Brain pericyte (primary cell): ENCODE data around the gene STAG3.
"Not testable (repeated sequence)": the region's sequence is repeated elsewhere in the genome, so short reads cannot be mapped to it uniquely, and the experiment has no call there.

Experiments
- DNase-seq: peaks from one replicate; pipeline ENCODE4 v3.0.0-alpha.2; 2012; ENCODE audit warnings: low read depth, low spot score

STAG3 gene

DNA sequence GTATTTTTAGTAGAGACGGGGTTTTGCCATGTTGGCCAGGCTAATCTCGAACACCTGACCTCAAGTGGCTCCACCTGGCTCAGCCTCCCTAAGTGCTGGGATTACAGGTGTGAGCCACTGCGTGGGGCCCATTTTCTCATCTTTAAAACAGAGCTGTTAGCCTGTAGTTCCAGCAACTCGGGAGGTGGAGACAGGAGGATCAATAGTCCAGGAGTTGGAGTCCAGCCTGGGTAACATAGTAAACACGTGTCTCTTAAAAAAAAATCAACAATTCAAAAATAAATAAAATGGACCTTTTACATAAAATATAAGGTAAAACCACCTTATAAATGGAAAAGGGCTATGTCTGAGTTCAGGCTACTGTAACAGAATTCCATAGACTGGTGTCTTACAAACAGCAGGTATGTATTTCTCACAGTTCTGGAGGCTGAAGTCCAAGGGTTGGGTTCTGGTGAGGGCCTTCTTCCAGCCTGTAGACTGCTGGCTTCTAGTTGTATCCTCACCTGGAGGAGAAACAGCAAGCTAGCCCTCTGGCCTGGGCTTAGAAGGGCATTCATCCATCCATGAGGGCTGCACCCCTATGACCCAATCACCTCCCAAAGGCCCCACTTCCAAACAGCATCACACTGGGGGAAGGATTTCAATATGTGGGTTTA is 35.0 kb downstream of the STAG3 start:
- DNase-seq, result no peak

DNA sequence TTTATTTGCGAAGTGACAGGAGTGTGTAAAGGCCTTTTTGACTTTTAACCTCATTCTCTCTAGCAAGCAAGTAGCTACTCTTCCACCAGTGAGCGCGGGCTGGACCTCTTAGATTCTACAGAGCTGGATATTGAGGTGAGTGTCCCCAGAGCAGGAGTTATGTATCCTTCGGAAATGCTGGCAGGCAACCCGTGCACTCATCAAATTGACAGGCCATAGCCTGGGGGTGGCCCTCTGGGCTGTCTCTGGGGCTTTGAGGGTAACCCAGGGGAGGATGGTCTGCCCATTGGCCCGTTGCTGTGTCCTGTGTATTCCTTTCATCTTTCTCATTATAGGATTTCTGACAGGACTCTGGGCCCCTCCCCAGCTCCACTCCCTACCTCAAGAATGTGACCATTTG is 36.0 kb downstream of the STAG3 start:
- no peak for DNase-seq

DNA sequence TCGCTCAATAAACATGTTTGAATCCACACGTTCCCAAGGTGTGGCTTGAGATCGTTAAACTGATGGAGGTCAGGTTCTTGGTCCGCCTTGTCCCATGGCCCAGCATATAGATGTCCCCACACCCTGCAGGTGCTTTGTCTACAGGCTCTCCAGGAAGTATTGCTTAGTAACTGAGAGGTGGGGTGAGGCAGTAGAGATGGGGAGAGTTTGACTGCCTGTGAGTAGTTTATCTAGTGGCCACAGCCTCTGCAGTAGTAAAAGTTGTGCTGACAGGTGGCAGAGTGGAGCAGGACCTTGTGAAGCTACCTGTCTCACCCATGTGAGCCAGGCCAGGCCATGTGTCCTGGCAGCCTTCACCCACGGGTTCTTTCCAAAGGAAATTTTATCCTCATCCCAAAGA is 36.6 kb downstream of the STAG3 start:
- not testable (repeated sequence) for DNase-seq

DNA sequence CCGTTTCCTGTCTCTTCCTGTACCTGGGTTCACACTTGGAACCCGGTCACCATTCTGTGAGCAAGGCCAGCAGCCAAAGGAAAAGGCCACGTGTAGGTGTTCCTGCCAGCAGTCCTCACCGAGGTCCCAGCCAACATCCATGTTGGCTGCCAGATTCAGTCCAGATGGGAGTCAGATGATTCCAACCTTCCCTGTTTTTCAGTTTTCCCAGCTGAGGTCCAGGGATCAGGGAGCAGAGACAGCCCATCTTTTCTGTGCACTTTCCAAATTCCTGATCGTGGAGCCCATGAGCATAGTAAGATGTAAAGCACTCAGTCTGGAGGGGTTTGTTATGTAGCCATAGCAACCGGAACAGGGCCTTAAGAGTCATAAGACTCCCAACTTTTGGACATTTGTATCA is 38.2 kb downstream of the STAG3 start:
- DNase-seq, result no peak

DNA sequence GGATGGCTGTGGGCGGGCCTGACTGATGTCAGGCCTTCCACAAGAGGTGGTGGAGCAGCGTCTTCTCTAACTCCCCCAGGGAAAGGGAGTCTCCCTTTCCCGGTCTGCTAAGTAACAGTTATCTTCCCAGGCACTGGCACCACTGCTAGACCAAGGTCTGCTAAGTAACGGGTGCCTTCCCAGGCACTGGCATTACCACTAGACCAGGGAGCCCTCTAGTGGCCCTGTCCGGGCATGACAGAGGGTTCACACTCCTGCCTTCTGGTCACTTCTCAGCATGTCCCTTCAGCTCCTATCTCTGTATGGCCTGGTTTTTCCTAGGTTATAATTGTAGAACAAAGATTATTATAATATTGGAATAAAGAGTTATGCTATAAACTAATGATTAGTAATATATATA is 40.2 kb downstream of the STAG3 start:
- not testable (repeated sequence) for DNase-seq

DNA sequence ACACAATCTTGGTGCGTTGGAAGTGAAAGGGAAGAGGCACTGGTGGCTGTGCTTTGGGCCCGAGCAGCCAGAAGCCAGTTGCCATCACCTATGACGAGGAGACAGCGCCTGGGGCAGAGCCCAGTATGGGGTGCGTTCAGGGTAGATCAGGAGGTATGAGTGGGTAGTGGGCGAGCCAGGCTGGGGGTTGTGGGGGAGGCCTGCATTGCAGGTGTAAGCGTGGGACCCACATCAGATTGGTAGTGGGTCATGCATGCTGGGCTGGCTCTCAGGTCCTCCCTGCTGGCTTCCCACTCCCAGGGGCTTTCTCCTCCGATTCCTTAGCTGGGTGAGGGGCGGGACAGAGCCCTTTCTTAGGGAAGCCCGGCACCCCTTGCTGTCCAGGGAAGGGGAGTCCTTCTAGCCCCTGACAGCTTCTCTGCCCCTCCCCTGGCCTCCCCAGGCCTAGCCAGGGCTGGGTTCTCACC is 41.6 kb downstream of the STAG3 start:
- no peak for DNase-seq

DNA sequence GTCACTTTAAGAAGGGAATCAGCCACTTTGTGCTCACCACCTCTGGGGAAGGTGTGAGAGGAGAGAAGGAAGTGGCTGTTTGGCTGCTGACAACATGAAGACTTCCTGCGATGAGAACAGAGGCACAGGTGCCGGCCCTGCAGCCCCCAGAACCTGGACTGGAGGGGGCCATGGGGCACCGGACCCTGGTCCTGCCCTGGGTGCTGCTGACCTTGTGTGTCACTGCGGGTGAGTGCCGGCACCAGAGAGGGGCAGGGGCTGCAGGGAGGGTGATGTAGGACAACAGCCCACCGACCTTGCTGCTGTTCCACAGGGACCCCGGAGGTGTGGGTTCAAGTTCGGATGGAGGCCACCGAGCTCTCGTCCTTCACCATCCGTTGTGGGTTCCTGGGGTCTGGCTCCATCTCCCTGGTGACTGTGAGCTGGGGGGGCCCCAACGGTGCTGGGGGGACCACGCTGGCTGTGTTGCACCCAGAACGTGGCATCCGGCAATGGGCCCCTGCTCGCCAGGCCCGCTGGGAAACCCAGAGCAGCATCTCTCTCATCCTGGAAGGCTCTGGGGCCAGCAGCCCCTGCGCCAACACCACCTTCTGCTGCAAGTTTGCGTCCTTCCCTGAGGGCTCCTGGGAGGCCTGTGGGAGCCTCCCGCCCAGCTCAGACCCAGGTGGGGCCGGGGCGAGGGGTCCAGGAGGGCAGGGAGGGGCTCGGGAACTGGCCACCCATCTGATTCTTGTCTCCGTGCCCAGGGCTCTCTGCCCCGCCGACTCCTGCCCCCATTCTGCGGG is 42.3 kb downstream of the STAG3 start, which contains the start of gene PVRIG:
Gene PVRIG (plus strand): TSS at position 149 of the 785 bp plus-strand sequence. CDS start 22 bp downstream, at position 171.
- not testable (repeated sequence) for DNase-seq

DNA sequence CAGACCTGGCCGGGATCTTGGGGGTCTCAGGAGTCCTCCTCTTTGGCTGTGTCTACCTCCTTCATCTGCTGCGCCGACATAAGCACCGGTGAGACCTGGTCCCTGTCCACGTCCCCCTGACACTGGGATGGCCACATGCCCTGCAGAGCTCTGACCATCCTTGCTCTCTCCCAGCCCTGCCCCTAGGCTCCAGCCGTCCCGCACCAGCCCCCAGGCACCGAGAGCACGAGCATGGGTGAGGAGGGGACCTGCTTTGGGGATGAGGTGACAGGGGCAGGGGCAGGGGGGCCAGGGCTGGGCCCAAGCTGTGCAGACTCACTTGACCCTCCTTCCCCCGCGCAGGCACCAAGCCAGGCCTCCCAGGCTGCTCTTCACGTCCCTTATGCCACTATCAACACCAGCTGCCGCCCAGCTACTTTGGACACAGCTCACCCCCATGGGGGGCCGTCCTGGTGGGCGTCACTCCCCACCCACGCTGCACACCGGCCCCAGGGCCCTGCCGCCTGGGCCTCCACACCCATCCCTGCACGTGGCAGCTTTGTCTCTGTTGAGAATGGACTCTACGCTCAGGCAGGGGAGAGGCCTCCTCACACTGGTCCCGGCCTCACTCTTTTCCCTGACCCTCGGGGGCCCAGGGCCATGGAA is 43.0 kb downstream of the STAG3 start:
- DNase-seq, result no peak

DNA sequence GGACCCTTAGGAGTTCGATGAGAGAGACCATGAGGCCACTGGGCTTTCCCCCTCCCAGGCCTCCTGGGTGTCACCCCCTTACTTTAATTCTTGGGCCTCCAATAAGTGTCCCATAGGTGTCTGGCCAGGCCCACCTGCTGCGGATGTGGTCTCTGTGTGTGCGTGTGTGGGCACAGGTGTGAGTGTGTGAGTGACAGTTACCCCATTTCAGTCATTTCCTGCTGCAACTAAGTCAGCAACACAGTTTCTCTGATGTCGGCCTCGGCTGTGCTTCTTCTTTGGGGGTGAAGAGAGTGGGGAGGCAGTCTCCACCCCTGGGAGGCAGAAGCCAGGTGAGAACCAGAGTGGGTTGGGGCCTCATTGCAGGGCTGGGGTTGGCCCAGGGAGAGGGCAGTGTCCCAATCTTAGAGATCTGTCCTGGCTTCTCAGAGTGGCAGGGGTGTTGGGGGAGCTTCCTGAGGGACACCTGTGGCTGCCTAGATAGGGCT is 43.6 kb downstream of the STAG3 start:
- no peak for DNase-seq

DNA sequence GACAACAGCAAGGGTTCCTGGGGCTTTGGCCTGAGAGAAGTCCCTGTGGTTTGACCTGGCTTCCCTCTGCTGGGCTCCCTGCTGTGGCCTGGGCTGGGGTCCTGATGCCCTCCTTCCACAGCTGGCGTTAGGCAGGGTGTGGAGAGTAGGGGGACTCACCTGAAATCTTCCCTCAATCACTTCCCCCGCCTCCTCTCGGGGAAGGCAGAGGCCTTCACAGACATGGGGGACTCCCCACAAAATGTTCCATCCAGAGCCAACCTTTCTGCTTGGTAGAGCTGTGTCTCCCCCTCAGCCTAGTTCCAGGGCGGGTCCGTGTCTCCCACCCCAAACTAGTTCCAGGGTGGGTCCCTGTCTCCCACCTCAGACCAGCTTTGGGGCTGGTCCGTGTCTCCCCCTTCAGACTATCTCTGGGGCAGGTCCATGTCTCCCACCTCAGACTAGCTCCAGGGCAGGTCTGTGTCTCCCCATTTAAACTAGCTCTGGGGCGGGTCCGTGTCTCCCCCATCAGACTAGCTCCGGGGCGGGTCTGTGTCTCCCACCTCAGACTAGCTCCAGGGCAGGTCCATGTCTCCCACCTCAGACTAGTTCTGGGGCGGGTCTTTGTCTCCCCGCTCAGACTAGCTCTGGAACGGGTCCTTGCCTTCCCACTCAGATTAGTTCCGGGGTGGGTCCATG is 44.2 kb downstream of the STAG3 start:
- no peak for DNase-seq

DNA sequence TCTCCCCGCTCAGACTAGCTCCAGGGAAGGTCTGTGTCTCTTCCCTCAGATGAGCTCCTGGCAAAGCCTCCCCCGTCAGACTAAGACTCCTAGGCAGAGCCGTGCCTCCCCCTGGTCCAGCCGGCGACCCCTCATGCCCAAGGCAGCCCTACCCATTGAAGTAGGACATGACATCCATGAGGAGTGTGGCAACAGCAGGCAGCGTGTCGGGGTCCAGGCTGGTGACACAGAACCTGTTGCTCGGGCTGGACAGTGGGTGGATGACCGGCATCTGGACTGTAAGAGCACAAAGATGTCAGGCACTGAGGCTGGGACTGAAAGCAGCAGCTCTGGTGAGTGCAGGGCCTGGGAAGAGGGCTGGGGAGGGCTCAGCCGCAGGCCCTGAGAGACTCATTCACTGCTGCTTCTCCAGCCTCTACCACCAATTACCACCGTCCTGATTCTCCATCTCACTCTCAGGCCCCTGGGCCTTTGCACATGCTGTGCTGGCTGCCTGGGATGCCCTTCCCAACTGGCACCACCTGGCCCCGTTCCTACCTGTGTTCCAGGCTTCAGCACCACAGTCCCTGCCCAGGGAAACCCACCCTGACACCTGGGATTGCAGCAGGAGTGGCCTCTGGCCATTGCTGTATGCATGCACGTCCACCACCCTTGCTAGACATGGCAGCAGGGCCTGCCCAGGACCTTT is 44.9 kb downstream of the STAG3 start:
- no peak for DNase-seq

DNA sequence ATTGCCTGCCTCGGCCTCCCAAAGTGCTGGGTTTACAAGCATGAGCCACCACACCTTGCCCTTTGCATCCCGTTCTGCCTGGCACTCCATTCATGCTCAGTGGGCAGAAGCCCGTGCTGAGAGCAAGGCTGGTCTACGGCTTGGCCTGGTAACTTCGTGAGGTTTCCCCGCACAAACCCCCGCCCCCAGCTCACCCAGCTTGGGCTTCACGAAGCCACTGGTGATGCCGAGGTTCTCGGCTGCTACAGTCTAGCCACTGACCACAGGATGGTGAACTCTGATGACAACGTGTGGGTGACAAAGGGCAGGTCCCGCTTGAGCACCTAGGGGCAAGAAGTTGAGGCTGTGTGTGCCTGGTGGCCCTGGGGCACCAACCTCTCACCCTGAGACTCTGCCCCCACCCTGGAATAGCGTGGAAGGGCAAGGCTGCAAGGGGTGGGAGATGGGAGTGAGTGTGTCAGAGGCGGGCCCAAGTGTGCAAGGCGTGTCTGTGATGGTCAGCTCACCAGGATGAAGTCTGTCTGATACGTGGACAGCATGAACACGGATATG is 45.7 kb downstream of the STAG3 start:
- not testable (repeated sequence) for DNase-seq

DNA sequence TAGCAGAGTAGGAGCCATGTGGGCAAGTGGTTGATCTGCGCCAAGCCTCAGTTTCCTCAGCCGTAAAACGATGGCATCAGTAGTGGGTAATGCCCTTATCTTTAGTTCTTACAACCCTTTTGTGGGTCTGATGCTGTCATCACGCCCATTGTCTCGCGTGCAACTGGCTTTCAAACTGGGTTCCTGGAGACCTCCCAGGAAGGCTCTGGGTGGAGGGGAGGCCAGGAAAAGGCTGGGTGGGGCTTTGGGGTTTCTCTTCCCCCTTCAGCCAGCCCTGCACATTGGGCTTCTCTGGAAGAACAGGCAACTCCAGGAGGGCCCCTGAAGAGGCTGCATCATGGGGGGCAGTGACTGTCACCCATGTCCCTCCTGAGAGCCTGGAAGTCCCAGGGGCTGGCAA is 47.2 kb downstream of the STAG3 start:
- DNase-seq, result not testable (repeated sequence)

DNA sequence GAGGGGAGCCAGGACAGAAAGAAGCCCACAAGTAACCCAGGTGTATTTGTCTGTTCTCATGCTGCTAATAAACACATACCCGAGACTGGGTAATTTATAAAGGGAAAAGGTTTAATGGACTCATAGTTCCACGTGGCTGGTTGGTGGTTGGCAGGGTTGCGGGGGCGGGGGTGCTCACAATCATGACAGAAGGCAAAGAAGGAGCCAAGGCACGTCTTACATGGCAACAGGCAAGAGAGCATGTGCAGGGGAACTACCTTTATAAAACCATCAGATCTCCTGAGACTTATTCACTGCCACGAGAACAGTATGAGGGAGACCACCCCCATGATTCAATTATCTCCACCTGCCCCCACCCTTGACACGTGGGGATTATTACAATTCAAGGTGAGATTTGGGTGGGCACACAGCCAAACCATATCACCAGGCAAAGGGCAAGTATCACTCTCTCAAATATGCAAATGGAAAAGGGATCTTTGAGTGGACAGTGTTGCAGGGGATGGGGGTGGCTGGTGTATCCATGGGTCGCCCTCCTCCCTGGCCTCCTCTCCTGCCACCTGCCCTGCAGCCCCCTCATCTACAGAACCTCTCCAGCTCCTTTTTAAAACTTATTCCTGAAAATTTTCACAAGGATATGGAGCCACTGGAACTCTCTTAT is 57.1 kb downstream of the STAG3 start:
- DNase-seq, result not testable (repeated sequence)

DNA sequence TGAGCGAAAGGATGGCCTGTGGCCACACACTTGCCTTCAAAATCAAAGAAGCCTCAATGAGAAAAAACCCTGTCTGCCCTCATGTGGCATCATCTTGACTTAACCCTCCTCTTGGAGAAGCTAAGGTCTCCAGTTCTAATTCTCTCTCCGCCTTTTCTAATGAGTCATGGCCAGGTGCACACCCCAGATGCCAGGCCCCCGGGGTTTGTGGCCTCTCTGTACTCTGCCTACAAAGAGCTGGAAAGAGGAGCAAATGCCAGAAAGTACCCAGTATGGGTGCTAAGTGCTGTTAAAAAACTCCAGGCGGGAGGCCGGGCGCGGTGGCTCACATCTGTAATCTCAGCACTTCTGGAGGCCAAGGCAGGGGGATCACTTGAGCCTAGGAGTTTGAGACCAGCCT is 62.3 kb downstream of the STAG3 start:
- not testable (repeated sequence) for DNase-seq

DNA sequence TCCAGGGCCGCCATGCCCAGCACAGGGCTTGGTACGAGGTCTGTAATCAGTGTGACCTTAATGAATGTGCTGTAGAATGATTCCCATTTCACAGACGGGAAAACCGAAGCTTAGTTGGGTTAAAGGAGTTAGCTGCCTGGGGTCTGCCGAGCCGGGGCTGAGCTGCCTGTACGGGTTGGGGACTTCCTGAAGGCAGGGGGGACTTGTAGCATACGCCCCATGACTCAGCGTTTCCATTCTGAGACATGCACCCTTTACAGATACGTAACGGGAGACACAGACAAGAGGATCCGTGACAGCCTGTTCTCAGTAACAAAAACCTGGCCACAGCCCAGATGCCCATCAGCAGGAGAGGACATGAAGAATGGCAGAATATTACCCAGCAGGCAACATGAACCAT is 65.7 kb downstream of the STAG3 start:
- DNase-seq, result not testable (repeated sequence)

DNA sequence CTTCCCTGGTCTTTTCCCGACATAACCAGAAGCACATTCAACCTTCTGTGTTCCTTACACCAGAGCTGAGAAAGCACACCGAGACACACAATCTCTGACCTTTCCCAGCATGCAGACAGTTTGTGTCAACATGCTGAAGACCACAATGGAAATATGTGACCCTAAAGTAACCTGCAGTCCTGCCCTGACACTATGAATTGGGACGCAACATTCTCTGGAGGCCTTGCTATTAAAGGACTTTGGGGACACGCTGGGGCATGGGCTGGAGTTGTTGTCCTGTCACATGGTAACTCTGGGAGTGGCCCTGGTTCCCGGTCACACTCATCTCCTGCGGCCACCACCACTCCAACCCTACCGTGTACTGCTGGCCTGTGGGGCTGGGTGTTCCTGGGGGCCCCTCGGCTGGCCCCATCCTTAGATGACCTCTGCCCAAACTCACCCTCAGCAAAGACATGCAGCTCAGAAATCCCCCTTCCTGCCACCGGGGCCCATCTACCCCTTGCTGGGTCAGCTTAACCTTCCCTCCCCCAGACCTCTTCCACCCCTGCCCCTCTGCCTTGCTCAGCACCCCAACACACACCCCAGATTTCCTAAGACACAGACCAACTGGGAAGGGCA is 67.4 kb downstream of the STAG3 start:
- not testable (repeated sequence) for DNase-seq

DNA sequence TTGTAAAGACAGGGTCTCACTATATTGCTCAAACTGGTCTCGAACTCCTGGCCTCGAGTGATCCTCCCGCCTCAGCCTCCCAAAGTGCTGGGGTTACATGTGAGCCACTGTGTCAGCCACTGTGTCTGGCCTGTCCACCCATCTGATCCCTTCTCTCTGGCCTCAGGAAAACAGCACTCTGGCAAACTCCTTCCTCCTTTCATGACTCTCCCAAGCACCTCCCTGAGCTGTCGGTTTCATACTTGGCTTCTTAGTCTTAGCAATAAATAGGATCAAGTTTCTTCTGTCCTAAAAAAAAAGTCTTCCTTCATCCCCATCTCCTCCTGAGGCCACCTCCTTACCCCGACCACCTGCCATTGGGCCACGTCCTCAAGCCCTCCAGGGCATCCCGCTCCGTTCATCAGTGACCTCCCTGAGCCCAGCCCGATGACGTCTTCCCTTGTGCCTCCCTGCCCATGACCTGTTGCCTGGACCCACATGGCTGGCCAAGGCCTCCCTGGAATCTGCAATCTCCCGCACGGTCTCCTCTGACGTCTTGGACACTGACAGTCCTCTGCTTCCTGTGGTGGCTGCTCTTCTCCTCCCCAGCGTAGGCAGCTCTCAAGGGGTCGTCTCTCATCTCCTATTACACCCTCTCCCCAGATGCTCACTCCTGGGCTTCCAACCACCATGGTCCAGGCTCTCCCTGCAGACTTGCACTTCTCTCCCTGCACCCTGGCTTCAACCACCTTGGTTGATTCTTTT is 68.6 kb downstream of the STAG3 start:
- not testable (repeated sequence) for DNase-seq

DNA sequence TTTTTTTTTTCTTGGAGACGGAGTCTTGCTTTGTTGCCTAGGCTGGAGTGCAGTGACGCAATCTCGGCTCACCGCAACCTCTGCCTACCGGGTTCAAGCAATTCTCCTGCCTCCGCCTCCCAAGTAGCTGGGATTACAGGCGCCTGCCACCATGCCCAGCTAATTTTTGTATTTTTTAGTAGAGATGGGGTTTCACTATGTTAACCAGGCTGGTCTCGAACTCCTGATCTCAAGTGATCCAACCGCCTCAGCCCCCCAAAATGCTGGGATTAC is 69.1 kb downstream of the STAG3 start:
- DNase-seq, result not testable (repeated sequence)
